Lower lobe of right lung (tissue), 2 donors: ENCODE results near the gene HSCB. TPM values are rescaled to one million over a fixed set of nuclear protein-coding genes. Genes with fewer than 3 reads are reported as not detected.
"Not testable (repeated sequence)": the region's sequence is repeated elsewhere in the genome, so short reads cannot be mapped to it uniquely, and the experiment has no call there.

Experiments
- ATAC-seq, 2 donors: fragments of 200-7000 bp; cut with Tn5 transposase; one replicate each; pipeline ENCODE4 v1.9.1; 2020 to 2022; ENCODE audit warnings: mild to moderate bottlenecking in 2 of 2, moderate library complexity in 2 of 2
- DNase-seq: peaks from one replicate; pipeline ENCODE4 v3.0.0-alpha.2; 2020
- H3K27ac ChIP-seq: fragments of 200-600 bp; one replicate; pipeline ENCODE4 v1.8.0; 2022
- H3K27me3 ChIP-seq: fragments of 200-600 bp; one replicate; pipeline ENCODE4 v1.8.0; 2022; ENCODE audit warnings: low read depth
- H3K36me3 ChIP-seq: fragments of 200-600 bp; one replicate; pipeline ENCODE4 v1.8.0; 2022; ENCODE audit warnings: mild to moderate bottlenecking
- H3K4me1 ChIP-seq: fragments of 200-600 bp; one replicate; pipeline ENCODE4 v1.8.0; 2022
- H3K4me3 ChIP-seq: fragments of 200-600 bp; one replicate; pipeline ENCODE4 v1.8.0; 2022; ENCODE audit warnings: mild to moderate bottlenecking
- H3K9me3 ChIP-seq: fragments of 200-600 bp; one replicate; pipeline ENCODE4 v1.8.0; 2022
- CTCF ChIP-seq: fragments of 200-600 bp; IDR thresholded peaks from one replicate; pipeline ENCODE4 v1.8.0; 2022; ENCODE audit warnings: antibody characterized with exemption, mild to moderate bottlenecking
- intact Hi-C: fragments of 100-400 bp; cut with DNase I; formaldehyde crosslinking; loops from one replicate; pipeline ENCODE4 v1.11.0; 2022
- long read RNA-seq: library from polyadenylated mRNA; unstranded; transcript quantifications from one replicate; pipeline ENCODE4 v2.0.0, GENCODE V29; 2021
- total RNA-seq: library from RNA; stranded (reverse); fragmentation: NEBNext Ultra II Directional; extraction: Animal tissue kit (Norgen Biotek cat#: 25700); gene quantifications from one replicate; pipeline ENCODE4 v1.2.1, GENCODE V29; 2021
- donor health status: DM: no; HTN: yes; CAD: no; lungs with severe emphysema.

Gene HSCB
- 13.4 TPM for total RNA-seq
- long read RNA-seq, transcript HSCB-201 (6 exons, 1,114 nt): major isoform, 5 of 14 reads
- long read RNA-seq, partial matches to known transcripts: 1 of 14 reads
- long read RNA-seq, other reads (novel, unspliced or antisense): 6 of 14 reads

GRCh38 chr22:28741785-28742561, at the start of gene HSCB, which contains the start of gene CHEK2:
HSCB (plus strand) TSS chr22:28742039; CDS start chr22:28742096, 57 bp downstream.
CHEK2 (minus strand) TSS chr22:28741820; CDS start chr22:28734721, 7,099 bp downstream.
- peak within 1 kb of the TSS; percentile 86 for H3K4me3 ChIP-seq
- ATAC-seq: peak; percentile 98 to 99
- H3K27me3 ChIP-seq: no peaks in the 10 kb centered on the region
- intact Hi-C loops: no loop called here
- peak; percentile 98 for DNase-seq
- no peak for TF ChIP-seq CTCF
- peaks cover 17% of the 10 kb centered on the region for H3K4me1 ChIP-seq
- peaks cover 39% of the 10 kb centered on the region for H3K36me3 ChIP-seq
- H3K9me3 ChIP-seq: no peaks in the 10 kb centered on the region
- peak within 1 kb of the TSS; percentile 96 for H3K27ac ChIP-seq

GRCh38 chr22:28693041-28693760, 48.6 kb upstream of the HSCB start:
- H3K4me1 ChIP-seq, H3K36me3 ChIP-seq, H3K27me3 ChIP-seq, H3K27ac ChIP-seq, H3K4me3 ChIP-seq, H3K9me3 ChIP-seq, intact Hi-C loops, ATAC-seq, DNase-seq: not testable (repeated sequence)

- no peaks in the 10 kb centered on the region for H3K4me1 ChIP-seq
- H3K27ac ChIP-seq: no peak overlapping the region
- DNase-seq (no peak), ATAC-seq (no peak)
- H3K36me3 ChIP-seq: peaks cover 6% of the 10 kb centered on the region
- H3K9me3 ChIP-seq: no peaks in the 10 kb centered on the region
- H3K4me3 ChIP-seq: no peak overlapping the region
- TF ChIP-seq CTCF: no peak
- intact Hi-C loops: no loop called here
- no peaks in the 10 kb centered on the region for H3K27me3 ChIP-seq
Observed at GRCh38 chr22:28702891-28703290, 38.9 kb upstream of the HSCB start.

- Histone ChIP-seq H3K4me1 (no peaks in the 10 kb centered on the region), H3K27me3 (no peaks in the 10 kb centered on the region), H3K27ac (no peak overlapping the region), H3K4me3 (no peak overlapping the region), H3K9me3 (no peaks in the 10 kb centered on the region), H3K36me3 (peaks cover 5% of the 10 kb centered on the region)
- DNase-seq: no peak
- intact Hi-C loops: no loop called here
- no peak for TF ChIP-seq CTCF
- ATAC-seq: no peak
Observed at GRCh38 chr22:28703436-28703835, 38.4 kb upstream of the HSCB start.

- intact Hi-C loops: no loop called here
- Histone ChIP-seq H3K9me3 (no peaks in the 10 kb centered on the region), H3K4me3 (no peak overlapping the region), H3K27me3 (no peaks in the 10 kb centered on the region), H3K27ac (no peak overlapping the region), H3K36me3 (no peaks in the 10 kb centered on the region), H3K4me1 (peaks cover 17% of the 10 kb centered on the region)
- ATAC-seq: no peak
- TF ChIP-seq CTCF: no peak
- no peak for DNase-seq
Observed at GRCh38 chr22:28706845-28707244, 35.0 kb upstream of the HSCB start.

GRCh38 chr22:28710107-28710506, 31.7 kb upstream of the HSCB start:
- TF ChIP-seq CTCF: no peak
- intact Hi-C loops: no loop called here
- no peak for ATAC-seq
- no peak for DNase-seq
- H3K4me1 ChIP-seq: peaks cover 17% of the 10 kb centered on the region
- H3K27me3 ChIP-seq: no peaks in the 10 kb centered on the region
- no peaks in the 10 kb centered on the region for H3K9me3 ChIP-seq
- no peaks in the 10 kb centered on the region for H3K36me3 ChIP-seq
- H3K4me3 ChIP-seq: no peak overlapping the region
- H3K27ac ChIP-seq: peak overlapping the region; percentile 20
